Choroid plexus epithelial cell (primary cell): Measurements from ENCODE around the gene FGF6.

ENCODE experiments used
- DNase-seq: peaks from one replicate; pipeline ENCODE4 v3.0.0-alpha.2; 2010; ENCODE audit warnings: low read depth
- H3K4me3 ChIP-seq: 2 replicates; pipeline ENCODE4 v1.5.1; 2011; ENCODE audit warnings: low read depth, mild to moderate bottlenecking, control low read depth, low read length, moderate library complexity
- CTCF ChIP-seq: conservative IDR thresholded peaks from 2 replicates; pipeline ENCODE4 v1.5.1; 2011; ENCODE audit warnings: low read depth, mild to moderate bottlenecking, control low read depth, inconsistent platforms, low read length, moderate library complexity

Gene FGF6, protein sequence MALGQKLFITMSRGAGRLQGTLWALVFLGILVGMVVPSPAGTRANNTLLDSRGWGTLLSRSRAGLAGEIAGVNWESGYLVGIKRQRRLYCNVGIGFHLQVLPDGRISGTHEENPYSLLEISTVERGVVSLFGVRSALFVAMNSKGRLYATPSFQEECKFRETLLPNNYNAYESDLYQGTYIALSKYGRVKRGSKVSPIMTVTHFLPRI

DNA sequence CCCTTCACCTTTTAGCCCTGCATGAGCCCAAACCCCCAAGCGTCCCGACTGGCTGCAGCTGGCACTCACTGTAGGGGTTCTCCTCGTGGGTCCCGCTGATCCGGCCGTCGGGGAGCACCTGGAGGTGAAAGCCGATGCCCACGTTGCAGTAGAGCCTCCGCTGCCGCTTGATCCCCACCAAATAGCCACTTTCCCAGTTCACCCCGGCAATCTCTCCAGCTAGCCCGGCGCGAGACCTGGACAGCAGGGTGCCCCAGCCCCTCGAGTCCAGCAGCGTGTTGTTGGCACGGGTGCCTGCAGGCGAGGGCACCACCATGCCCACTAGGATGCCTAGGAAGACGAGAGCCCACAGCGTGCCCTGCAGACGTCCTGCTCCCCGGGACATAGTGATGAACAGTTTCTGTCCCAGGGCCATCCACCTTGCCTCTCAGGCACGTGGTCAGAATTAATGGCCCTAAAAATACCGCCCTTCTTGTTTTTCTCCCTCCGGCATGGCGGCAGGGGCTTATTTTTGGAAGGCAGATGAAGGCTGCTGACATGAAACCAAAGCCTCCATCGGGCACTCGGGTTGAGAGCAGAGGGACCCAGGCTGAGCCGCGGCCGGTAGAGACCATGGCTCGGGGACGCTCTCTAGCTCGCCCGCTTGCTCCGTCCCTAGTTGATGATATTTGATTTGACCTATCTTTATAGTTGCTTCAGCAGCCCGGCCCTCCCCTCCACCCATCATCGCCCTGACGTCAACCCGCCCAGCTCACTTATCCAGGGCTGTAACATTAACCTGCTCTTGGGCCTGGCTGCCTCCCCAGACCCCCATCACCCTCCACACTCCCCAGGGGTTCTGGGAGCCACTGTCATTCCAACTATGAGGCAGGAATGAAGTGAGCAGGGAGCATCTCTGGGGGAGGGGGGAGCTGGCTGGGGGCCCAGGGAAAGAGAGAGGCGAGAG lies at the start of gene FGF6:
FGF6 (minus strand) TSS at position 660 of the 946 bp plus-strand sequence; CDS start at position 415, 245 bp downstream.
- no peak for DNase-seq
- no peak within 1 kb of the TSS for H3K4me3 ChIP-seq

GRCh38 chr12:4490973-4491372 lies 45.4 kb upstream of the FGF6 start:
- DNase-seq = no peak
- no peak overlapping the region for H3K4me3 ChIP-seq
- TF ChIP-seq CTCF = no peak

More for the DNA sequence above, at the start of gene FGF6:
- no peak for TF ChIP-seq CTCF

DNA sequence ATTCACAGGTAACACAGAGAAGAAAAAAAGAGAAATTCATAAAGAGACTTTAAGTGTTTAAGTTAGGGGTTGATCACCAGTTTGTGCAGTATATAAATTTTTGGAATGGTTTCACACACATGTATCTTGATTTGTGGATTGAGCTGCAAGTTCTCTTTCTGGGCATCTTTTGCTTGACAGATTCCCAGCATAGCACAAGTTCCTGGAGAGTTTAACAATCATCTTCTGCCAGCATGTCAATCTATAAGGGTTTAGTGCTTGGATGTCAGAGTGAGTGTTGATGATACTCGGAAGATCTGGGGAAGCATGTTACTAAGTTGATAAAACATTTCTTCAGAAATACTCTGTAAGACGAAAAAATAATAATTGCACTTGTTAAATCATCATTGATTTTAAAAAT lies 43.9 kb upstream of the FGF6 start:
- no peak overlapping the region for H3K4me3 ChIP-seq
- no peak for TF ChIP-seq CTCF
- DNase-seq = no peak

DNA sequence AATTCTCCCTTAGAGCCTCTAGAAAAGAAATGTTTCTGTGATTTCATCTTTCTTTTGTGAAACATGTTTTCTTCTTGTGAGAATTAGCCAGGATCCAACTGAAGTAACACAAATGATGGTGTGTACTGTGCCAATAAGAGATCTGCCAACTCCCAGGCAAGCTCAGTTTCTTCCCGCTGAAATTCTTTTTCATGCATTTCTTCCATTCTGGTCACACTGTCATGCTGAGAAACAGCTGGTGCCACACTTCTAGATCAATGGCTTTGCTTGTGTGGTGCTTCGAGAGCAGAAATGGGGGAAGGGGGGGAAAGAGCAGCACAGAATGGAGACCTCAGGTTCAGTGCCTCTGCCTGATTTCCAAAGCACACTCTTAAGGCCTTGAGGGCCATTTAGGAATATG lies 41.4 kb upstream of the FGF6 start:
- no peak for TF ChIP-seq CTCF
- no peak for DNase-seq
- H3K4me3 ChIP-seq = no peak overlapping the region

DNA sequence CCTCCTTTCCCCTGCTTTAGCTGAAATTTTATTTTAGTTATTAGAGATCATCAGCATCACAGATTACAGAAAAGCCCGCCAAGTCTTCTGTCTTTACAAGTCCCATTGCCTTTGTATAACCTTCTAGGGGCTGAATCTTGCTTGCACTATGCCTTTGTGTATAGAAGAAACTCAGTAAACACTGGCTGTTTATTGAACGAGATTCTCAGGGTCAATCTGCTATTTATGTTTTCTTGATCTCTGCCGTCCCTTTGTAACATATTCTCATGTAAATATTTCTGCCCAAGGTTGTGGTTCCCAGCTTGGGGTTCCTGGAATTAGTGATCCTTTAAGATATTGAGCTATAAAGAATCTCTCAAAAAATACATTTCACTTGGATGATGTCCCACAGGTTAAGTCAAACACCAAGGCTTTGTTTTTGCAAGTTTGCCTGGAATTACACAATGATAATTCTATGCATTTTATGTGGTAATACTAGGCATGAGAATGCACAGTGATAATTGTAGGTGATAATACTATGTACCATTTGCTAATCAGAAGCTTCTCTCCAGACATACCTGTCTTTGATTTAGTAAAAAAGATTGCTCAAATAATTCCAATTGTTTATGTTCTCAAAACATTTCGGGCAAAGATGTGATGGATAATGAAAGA lies 40.6 kb upstream of the FGF6 start:
- no peak for DNase-seq
- no peak overlapping the region for H3K4me3 ChIP-seq
- no peak for TF ChIP-seq CTCF

GRCh38 chr12:4483885-4484823 lies 38.5 kb upstream of the FGF6 start:
- H3K4me3 ChIP-seq = no peak overlapping the region
- DNase-seq = no peak
- no peak for TF ChIP-seq CTCF
